DOHH2 (cell line): ENCODE results near the gene HIPK4.

Experiments
- CTCF ChIP-seq: fragments of 200-600 bp; sonication (generic); IDR thresholded peaks from one replicate; pipeline ENCODE4 v1.5.1; 2014; ENCODE audit warnings: antibody characterized with exemption, mild to moderate bottlenecking, low read depth, low read length; ENCODE audit not compliant: poor library complexity, severe bottlenecking
- EZH2phosphoT487 ChIP-seq: fragments of 200-600 bp; sonication (generic); IDR thresholded peaks from 2 replicates; pipeline ENCODE4 v1.6.1; 2017; ENCODE audit warnings: borderline replicate concordance, mild to moderate bottlenecking, antibody characterized with exemption, low read length, moderate library complexity, mixed read lengths

- TF ChIP-seq CTCF (no peak), EZH2phosphoT487 (no peak)
Observed at GRCh38 chr19:40365613-40366401, 24.2 kb downstream of the HIPK4 start.
